ENCODE data around the gene ACSL4. TPM values are rescaled to one million over a fixed set of nuclear protein-coding genes. Genes with fewer than 3 reads are reported as not detected.
A peak's percentile ranks its signal among the peaks of the same experiment; 100 is the strongest.
"Not testable (repeated sequence)": the region's sequence is repeated elsewhere in the genome, so short reads cannot be mapped to it uniquely, and the experiment has no call there.

Gene ACSL4
- total RNA-seq, 1 donor = 171 TPM

DNA sequence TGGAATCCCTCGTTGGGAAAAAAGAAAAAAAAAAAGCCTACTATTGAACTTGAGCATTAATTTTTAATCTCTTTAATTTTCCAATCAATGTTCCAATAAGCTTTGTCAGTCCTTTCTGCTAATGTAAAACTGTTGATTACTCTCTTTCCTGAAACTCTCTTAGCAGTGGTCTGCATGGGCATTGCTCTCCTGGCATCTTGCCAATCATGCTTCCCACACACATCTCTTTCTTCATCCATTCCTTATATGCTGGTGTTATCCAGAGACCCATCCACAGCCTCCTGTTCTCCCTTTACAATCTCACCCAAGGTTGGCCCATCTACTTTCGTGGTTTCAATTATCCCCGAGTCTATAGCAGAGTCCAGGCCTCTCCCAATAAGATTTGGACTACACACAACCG is 76.3 kb downstream of the ACSL4 start:
- no peak for DNase-seq (ENCODE audit: low read depth)
- no peak overlapping the region for H3K4me3 ChIP-seq (ENCODE audit: low read depth, low read length)
- TF ChIP-seq, protein P1, sequence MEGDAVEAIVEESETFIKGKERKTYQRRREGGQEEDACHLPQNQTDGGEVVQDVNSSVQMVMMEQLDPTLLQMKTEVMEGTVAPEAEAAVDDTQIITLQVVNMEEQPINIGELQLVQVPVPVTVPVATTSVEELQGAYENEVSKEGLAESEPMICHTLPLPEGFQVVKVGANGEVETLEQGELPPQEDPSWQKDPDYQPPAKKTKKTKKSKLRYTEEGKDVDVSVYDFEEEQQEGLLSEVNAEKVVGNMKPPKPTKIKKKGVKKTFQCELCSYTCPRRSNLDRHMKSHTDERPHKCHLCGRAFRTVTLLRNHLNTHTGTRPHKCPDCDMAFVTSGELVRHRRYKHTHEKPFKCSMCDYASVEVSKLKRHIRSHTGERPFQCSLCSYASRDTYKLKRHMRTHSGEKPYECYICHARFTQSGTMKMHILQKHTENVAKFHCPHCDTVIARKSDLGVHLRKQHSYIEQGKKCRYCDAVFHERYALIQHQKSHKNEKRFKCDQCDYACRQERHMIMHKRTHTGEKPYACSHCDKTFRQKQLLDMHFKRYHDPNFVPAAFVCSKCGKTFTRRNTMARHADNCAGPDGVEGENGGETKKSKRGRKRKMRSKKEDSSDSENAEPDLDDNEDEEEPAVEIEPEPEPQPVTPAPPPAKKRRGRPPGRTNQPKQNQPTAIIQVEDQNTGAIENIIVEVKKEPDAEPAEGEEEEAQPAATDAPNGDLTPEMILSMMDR (IDR thresholded peaks at IDR 0.05; ENCODE audit: insufficient read depth, low read depth, low read length) = no peak

DNA sequence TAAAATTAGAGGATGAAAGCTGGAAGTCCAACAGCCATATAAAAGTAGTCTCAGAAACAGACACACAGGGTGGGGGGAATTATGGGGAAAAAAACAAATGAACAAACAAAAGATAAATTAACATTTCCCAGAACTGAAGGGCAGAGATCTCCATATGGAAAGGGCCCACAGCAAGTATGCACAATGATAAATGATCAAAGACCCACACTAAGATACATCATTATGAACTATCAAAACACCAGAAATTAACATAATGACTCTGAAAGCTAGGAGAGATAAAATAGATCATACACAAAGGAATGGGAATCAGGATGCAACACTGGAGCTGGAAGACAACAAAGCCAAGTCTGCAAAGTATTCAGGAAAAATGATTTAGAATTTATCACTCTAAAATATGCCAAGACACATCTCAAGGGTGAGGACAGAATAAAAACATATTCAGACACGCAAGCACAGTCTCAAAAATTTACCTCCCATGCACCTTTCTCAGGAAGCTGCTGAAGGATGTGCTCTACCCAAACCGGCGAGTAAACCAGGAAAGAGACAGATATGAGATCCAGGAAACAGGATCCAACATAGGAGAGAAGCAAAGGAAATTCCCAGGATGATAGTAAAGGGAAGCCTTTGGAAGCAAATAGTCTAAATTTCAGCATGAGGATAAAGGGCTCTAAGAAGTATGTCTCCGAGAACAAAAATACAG is 77.4 kb downstream of the ACSL4 start:
- TF ChIP-seq, protein P1 (IDR thresholded peaks at IDR 0.05; ENCODE audit: insufficient read depth, low read depth, low read length) = no peak
- DNase-seq (ENCODE audit: low read depth) = no peak
- H3K4me3 ChIP-seq (ENCODE audit: low read depth, low read length) = no peak overlapping the region

DNA sequence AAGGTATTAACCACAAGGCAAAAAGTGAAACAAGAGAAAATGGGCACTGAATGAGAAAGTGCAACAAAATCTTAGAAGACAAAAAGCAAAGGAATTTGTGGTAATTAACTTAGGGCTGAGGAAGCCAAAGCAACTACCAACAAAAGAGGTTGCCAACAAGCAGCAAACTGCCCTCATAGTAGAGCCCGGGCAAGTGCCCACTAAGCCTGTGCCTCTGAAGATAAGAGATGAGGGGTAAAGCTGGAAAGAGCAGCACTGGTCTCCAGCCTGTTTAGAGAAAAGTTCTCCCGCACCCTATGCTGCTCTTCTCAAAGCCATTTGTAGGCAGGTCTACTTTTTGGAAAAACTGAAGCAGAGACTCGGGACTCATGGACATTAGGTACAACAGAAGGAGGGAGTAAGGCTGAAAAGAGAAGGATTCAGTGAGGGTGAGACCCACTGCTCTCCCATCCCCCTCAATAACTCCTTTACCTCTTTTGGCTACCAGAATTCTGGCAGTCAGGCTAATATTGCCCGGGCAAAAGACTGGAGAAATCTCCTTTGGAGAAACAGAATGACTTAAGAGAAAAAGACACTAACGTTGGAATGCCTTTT is 78.4 kb downstream of the ACSL4 start:
- no peak for DNase-seq (ENCODE audit: low read depth)
- H3K4me3 ChIP-seq (ENCODE audit: low read depth, low read length) = no peak overlapping the region
- TF ChIP-seq, protein P1 (IDR thresholded peaks at IDR 0.05; ENCODE audit: insufficient read depth, low read depth, low read length) = no peak

DNA sequence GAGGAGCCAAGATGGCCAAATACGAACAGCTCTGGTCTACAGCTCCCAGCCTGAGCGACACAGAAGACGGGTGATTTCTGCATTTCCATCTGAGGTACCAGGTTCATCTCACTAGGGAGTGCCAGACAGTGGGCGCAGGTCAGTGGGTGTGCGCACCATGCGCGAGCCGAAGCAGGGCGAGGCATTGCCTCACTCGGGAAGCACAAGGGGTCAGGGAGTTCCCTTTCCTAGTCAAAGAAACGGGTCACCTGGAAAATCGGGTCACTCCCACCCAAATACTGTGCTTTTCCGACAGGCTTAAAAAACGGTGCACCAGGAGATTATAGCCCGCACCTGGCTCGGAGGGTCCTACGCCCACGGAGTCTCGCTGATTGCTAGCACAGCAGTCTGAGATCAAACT is 88.4 kb downstream of the ACSL4 start:
- H3K4me3 ChIP-seq (ENCODE audit: low read depth, low read length); DNase-seq (ENCODE audit: low read depth): not testable (repeated sequence)

DNA sequence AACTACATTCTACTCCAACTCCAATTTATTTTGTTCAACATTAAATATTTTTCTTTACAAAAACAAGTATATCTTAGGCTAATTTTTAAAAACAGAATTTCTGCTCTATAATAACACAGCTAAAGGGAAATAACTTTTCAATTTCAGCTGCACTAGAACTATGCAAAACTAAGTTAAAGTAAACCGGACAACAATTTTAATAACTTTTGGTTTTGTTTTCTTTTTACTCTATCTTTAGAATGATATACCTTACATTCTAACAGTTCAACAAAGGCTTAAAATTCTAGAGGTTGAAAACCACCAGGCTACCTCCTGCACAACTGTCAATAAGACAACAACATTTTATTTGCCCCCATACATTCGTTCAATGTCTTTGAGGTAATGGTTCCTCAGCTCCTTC is 89.4 kb downstream of the ACSL4 start:
- H3K4me3 ChIP-seq (ENCODE audit: low read depth, low read length) = no peak overlapping the region
- DNase-seq (ENCODE audit: low read depth) = no peak
- TF ChIP-seq, protein P1 (IDR thresholded peaks at IDR 0.05; ENCODE audit: insufficient read depth, low read depth, low read length) = no peak

DNA sequence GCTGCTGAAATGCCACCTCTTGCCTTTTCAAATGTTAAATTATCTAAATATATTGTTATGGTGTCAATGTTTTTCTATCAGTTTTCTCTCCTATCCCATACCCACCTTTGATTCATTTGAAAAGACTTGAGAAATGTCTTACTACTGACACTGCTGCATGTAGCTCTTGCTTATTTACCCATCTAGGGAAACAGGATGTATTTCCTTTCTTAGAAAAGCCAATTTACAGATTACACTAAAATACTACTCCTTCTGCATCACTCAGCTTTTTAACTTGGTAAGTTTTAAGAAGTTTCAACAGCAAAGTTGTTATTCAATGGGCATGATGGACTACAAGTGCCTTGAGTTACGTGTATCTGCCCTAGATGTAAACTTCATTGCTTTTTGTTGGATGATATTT is 94.9 kb downstream of the ACSL4 start:
- H3K4me3 ChIP-seq (ENCODE audit: low read depth, low read length) = no peak overlapping the region
- DNase-seq (ENCODE audit: low read depth) = no peak
- TF ChIP-seq, protein P1 (IDR thresholded peaks at IDR 0.05; ENCODE audit: insufficient read depth, low read depth, low read length) = no peak

DNA sequence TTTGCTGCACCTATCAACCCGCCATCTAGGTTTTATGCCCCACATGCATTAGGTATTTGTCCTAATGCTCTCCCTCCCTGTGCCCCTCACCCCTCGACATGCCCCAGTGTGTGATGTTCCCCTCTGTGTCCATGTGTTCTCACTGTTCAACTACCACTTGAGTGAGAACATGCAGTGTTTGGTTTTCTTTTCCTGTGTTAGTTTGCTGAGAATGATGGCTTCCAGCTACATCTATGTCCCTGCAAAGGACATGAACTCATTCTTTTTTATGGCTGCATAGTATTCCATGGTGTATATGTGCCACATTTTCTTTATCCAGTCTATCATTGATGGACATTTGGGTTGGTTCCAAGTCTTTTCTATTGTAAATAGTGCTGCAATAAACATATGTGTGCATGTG is 95.6 kb downstream of the ACSL4 start:
- not testable (repeated sequence) for DNase-seq (ENCODE audit: low read depth); H3K4me3 ChIP-seq (ENCODE audit: low read depth, low read length)

DNA sequence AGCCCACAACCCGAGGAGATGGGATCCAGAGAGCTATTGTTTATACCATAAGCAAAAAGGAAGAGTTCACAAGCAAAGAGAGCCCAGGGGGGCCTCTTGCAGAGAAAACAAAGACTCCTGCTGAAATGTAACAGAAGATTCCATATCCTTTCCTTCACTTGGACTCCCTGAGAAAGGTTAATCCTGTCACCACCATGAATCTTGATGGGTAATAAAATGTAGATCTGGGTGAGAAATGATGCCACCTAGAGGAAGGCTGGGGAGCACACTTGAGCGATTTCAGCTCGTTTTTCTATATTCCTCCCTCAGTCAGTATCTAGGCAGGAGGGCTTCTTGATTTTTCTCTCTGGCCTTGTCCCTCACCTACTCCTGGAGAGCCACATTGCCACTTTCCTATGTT is 97.9 kb downstream of the ACSL4 start:
- H3K4me3 ChIP-seq (ENCODE audit: low read depth, low read length) = no peak overlapping the region
- DNase-seq (ENCODE audit: low read depth) = peak; percentile 20
- TF ChIP-seq, protein P1 (IDR thresholded peaks at IDR 0.05; ENCODE audit: insufficient read depth, low read depth, low read length) = peak; percentile 50
